CD4-positive, alpha-beta T cell treated with Interleukin-12 subunit alpha and Interleukin-12 subunit beta, for 1 hour (primary cell): ENCODE results near the gene CSNK2A1.
"Not testable (repeated sequence)": the region's sequence is repeated elsewhere in the genome, so short reads cannot be mapped to it uniquely, and the experiment has no call there.

Experiments
- DNase-seq: peaks from one replicate; pipeline ENCODE4 v3.0.0-alpha.2; 2020

Gene CSNK2A1

GRCh38 chr20:480044-480443 is 63.5 kb downstream of the CSNK2A1 start:
- no peak for DNase-seq

DNA sequence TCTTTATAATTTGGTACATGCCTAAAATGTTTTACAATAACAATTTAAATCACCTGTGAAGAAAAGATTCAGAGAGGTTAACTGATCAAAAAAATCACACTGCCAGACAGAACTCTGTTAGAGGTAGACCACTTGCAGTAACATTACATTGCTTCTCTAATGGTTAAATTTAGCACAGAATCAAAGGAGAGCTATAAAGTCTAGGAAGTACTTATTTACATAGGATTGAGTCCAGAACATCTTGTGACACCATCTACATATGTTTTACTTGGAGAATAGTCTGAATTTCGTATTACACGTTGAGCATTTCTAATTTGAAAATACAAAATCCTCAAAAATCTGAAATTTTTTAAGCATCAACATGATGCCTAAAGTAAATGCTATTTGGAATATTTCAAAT is 64.1 kb downstream of the CSNK2A1 start:
- DNase-seq, result no peak

DNA sequence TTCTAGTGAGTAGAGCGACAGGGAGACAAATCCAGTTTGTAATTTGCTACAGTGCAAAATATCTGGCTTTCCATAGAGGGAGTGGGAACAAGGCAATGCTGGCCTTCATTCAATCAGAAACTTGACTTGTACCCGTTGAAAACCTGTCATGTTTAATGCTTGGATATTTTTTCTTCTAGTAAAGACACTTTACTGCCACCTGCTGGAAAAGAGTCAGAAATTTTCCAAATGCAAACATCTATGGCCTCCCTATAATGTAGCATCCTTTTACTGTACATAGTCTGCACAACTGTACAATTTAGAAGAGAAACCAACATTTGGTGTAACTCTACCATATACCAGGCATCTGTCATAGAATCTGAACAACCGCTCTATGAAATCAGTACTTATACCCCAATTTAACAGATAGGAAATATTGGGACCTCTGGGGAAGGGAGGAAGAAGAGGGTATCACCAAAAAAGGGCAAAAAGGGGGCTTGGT is 64.6 kb downstream of the CSNK2A1 start:
- DNase-seq, result peak; percentile 79

DNA sequence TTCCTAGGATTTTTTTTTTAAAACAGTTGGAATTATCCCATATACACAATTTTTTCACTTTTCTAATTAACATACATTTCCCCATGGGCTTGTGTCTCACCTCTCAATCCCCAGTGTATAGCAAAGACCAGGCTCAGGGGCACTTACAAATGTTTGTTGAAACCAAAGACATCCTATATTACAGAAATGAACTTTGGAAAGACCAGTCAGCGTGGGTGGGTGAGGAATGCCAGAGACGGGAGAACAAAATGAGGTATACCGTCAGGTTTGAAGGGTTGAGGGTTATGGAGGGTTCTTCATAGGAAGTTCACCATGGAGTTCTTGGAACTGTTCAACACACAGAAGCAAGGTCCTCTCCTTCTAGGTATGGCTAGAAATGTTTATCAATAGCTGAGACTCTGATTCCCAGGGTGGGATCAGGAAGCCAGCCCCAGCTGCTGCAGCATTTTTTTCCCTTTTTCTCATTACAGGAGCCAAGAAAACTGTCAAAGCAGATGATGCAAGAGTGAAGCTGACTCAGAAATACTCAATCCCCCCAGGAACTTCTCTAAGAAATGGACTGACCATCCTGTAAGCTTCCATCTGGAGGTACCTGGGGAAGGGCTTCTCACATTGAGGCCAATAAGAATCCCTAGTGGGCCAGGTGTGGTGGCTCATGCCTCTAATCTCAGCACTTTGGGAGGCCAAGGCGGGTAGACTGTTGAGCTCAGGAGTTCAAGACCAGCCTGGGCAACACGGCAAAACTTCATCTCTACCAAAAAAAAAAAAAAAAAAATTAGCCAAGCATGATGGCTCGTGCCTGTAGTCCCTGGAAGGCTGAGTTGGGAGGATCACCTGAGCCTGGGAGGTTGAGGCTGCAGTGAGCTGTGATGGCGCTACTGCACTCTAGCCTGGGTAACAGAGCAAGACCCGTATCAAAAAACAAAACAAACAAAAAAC is 65.3 kb downstream of the CSNK2A1 start:
- DNase-seq, result no peak

DNA sequence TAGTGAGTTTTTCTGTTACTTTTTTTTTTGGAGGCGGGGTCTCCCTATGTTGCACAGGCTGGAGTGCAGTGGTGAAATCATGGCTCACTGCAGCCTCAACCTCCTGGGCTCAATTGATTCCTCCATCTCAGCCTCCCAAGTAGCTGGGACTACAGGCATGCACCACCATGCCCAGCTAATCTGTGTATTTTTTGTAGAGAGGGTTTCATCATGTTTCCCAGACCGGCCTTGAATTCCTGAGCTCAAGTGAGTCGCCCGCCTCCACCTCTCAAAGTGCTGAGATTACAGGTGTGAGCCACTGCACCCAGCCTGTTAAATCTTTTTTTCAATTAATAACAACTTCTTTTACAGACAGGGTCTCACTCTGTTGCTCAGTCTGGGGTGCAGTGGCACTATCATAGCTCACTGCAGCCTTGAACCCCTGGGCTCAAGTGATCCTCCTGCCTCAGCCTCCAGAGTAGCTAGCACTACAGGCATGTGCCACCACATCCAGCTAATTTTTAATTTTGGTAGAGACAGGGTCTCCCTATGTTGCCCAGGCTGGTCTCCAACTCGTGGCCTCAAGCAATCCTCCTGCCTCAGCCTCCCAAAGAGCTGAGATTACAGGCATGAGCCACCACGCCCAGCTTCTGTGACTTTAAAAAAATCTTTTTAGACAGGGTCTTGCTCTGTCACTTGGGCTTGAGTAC is 66.9 kb downstream of the CSNK2A1 start:
- not testable (repeated sequence) for DNase-seq

DNA sequence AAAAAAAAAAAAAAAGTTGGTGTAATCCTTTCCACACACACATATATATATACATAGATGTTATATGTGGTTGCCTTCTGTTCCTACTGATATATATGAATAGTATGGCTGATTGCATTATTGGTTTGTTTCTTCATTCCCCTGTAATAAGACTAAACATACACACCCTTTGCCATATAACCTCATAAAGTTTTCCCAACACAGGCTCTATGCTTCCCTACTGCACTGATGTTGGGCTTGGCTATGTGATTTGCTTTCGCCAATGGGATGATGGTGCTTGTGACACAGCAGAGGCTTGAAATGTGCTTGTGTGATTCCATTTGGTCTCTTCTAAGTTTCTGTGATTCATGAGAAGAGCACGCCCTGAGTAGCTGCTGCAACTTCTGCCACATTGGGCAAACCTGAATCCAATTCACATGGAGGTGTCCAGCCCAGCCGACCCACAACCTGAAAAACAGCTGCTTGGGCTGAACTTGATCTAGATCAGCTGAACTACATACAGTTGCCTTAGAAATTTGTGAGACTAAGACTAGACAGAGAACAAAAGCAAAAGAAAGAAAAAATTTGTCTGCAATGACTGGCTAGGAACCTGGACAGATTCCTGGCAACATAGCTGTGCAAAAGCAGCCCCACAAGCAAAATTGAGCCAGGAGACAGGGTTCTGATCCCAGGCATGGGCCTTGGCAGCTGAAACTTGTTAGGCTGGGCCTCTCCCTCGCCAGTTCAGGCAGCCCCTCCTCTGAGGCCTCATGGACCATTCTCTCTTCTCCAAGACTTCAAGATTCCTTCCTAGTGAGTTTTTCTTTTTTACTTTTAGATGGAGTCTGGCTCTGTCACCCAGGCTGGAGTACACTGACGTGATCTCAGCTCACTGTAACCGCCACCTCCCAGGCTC is 67.9 kb downstream of the CSNK2A1 start:
- no peak for DNase-seq

- DNase-seq, result no peak
Observed at GRCh38 chr20:474581-474980, 69.0 kb downstream of the CSNK2A1 start.

DNA sequence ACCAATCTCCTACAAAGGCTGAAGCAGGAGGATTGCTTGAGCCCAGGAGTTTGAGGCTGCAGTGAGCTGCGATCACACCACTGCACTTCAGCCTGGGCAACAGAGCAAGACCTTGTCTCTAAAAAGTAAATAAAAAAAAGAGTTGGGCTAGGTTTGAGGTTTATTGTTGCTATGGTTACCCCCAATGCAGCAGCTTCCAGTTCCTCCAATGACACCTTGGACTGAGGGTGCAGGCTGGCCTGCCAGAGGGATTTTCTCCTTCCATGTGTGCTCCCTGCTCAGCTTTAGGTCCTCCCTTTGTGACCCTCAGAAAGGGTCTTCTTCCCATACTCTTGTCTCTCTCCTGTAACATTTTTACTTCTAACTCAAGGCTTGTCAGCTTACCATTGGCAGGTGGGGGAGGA is 70.7 kb downstream of the CSNK2A1 start:
- DNase-seq, result no peak

DNA sequence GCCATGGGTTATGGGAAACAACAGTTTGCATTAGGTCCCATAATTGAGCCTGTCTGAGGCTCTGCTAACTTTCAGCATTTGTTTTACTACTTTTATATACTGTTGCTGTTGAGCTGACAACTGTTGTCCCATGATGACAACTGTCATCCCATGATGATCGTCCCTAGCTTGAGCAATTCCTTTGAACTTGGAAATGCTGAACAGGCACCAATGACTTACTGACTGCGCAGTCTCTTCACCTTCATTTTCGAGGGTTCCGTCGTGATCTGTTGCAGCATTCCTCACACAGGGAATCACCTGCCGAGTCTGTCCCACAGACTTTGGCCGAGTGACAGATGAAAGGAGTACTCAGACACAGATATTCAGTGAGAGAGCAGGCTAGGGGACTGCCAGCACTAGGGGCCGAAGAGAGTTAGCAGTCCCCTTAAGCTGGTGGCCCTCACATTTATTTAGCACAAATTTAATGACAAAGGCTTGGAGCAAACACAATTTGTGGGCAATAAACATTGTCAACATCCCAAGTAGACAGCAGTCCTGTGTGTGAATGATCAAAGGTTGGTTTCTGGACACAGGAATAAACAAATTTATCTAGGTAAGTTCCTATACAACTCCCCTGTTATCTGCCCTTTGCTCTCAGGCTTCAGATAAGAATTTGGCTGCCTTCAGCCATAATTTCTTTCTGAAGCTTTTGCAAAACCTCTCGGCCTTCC is 71.3 kb downstream of the CSNK2A1 start:
- no peak for DNase-seq

DNA sequence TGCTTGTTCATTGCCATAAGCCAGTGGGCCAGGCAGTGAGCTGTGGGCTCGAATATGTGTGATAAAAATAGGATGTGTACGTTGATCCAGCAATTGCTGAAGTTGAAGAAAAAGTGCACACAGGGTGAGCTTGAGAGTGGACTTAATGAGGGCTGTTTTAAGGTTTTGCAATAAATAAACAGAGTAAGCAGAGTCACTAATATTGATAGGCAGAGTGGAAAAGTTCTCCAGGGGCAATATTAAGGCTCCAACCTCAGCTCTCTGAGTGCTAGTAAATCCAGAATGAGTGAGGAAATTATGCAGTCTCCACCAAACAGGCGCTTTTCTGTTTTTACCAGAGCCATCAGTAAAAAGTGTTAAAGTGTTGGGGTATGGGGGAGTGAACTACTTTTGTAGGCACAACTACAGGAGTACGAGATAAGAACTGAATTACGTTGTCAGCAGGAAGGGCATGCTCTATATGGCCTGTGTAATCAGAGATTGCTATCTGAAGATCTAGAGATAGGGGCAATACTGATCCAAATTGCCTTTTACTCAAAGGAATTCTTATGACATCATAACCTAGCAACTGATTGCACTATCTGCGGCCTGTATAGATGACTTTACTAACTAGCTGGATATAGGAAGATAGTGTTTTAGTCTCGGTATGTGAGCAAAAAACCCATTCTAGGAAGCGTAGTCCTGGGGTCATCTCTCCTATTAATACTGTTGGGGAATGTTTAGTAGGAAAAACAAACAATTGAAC is 73.7 kb downstream of the CSNK2A1 start:
- DNase-seq, result no peak

GRCh38 chr20:467755-468154 is 75.8 kb downstream of the CSNK2A1 start:
- no peak for DNase-seq

DNA sequence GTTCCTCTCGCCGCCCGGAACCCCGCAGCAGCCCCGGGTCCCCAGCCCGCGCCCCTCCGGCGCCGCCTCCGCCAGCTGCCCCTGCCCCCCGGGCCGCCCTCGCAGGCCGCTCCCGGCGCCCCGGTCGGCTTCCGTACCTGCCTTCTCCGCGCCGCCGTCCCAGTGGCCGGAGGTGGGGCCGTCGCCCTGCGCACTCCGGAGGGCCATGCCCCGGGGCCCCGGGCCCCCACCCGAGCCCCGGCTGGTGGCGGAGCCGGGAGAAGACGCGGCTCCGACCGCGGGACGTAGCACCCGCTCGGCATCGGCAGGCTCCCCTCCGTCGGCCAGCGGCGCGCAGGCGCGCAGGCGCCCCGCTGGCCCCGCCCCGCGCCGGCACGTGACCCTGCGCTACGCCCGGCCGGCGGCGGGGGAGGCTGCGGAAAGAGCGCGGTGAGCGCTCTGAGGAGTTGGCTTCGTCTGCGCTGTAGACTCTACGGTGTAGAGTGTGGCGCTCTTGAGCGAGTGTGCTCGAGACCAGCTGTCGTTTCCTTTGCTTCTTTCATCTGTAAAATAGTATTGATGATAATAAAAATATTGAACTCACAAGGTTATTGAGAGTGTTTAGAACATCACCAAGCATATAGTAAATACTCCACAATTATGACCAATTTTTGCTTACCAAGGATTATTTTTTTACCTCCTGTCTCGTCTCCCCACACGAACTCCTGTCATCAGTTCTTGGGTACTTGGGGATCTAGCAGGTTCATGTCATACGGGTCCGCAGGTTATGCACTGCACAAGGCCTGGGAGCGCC is 81.2 kb downstream of the CSNK2A1 start, which contains the start of gene TBC1D20:
TBC1D20 (minus strand) TSS at position 335 of the 793 bp plus-strand sequence; CDS start at position 207, 128 bp downstream.
- DNase-seq, result peak; percentile 89

DNA sequence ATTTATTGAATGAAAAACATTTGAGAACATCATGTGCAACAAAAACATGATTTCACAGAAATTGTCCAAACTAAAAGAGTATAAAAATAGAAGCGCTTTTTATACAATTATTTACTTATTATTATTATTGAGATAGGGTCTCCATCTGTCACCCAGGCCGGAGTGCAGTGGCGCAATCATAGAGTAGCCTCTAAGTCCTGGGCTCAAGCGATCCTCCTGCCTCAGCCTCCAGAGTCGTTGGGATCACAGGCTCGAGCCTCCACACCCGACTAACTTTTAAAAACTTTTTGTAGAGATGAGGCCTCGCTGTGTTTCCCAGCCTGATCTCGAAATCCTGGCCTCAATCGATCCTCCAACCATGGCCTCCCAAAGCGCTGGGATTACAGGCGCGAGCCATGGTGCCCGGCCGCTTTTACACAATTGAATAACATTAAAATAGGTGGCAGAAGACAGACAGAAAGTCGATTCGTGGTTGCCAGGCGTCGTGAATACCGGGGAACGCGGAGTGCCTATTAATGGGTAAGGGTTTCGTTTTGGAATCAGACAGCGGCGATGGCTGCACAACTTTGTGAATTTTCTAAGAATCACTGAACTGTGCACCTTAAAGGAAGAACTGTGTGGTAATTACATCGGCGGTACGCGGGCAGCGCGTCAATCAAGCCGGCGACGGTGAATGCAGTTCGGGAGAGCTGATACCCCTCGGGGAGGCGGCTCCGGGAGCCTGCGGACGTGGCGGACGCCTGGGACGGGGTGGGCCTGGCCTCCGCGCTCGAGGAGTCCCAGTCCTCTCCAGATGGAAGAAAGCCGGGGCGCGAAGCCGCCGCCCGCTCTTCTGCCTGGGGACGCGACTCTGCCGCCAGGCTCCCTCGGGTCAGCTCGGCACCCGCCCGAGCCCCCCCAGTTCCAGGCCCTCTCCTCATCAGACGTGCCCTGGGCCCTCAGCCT is 82.1 kb downstream of the CSNK2A1 start:
- peak; percentile 46 for DNase-seq

DNA sequence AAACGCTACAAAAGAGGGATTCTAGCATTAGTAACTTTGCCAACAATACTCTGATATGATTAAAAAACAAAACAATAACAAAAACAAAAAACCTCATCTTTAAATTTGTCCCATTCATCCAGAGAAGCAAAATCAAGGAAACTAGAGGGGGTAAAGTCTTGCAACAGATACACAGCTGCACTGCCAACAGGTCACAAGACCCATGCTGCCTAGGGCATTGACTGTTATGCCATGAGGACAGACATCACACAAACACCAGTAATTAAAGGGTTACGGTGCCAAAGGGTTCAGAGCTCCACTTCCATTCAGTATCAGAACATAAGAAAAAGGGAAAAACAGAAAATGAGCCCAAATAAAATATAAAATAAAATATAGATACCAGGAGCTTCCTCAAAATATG is 82.9 kb downstream of the CSNK2A1 start:
- no peak for DNase-seq

DNA sequence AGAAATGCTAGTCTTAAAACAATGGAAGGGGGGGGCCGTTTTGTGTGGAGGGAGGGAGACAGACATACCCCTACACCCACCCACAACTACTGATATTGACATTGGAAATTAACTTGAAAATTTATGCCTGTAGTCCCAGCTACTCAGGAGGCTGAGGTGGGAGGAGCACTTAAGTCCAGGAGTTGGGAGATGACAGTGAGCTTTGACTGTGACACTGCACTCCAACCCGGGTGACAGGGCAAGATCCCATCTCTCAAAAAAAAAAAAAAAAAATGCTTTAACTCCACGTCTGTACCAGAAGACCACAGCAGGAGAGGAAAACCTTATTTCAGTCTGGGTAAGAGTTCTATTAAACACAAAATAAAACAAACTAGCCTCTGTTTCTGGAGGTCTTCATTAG is 83.4 kb downstream of the CSNK2A1 start:
- no peak for DNase-seq

DNA sequence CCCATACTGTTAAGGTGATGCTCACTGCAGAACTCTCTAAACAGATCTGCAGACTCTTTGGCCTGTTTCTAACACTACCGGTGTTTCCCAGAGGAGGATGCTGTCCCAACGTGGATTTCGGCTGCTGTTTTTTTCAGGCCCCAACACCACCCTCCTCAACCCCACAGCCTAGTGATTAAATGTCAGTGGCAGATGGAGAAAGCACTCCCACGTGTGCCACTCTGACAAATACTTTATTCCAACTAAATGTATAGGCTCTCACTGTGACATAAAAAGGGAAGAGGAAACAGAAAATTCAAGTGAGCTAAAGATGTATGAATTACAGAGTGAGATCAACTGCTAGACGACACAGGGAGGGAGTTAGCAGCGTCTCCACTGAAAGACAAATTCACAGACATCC is 84.8 kb downstream of the CSNK2A1 start:
- DNase-seq, result no peak

DNA sequence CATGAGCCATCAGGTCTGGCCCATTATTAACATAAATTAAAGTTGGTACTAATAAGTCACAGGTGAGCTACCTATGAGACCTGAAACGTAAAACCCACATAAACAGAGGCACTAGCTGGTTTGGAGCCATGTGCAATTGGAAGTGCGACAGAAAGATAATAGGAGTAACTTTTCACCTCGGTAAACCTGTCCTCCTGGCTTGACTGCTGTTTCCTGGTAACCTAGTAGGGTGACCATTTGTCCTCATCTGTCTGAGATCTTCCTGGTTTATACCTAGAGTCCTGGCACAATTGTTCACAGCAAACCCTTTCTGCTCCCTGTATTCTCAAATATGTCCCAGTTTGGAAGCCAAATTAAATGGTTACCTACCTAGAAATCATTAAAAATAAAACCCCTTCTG is 88.6 kb downstream of the CSNK2A1 start:
- DNase-seq, result no peak

DNA sequence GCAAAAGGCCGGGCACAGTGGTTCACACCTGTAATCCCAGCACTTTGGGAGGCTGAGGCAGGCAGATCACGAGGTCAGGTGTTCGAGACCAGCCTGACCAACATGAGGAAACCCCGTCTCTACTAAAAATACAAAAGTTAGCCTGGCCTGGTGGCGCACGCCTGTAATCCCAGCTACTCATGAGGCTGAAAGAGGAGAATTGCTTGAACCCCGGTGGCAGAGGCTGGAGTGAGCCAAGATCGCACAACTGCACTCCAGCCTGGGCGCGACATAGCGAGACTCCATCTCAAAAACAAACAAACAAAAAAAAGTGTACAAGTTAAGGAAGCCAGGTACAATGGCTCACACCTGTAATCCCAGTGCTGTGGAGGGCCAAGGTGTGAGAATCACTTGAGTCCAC is 91.6 kb downstream of the CSNK2A1 start:
- DNase-seq, result not testable (repeated sequence)
